Left renal cortex interstitium (tissue), 4 donors: ENCODE data around the gene IL22. TPM values are rescaled to one million over a fixed set of nuclear protein-coding genes. Genes with fewer than 3 reads are reported as not detected.
A peak's percentile ranks its signal among the peaks of the same experiment; 100 is the strongest.
"Not testable (repeated sequence)": the region's sequence is repeated elsewhere in the genome, so short reads cannot be mapped to it uniquely, and the experiment has no call there.

Experiments
- DNase-seq, 4 donors: peaks; one replicate each; pipeline ENCODE4 v3.0.0-alpha.2; 2013; ENCODE audit warnings: low read depth in 4 of 4, low spot score in 2 of 4, missing footprints in 1 of 4
- polyA plus RNA-seq, 4 donors: library from polyadenylated mRNA; unstranded; fragments of 120-200 nt; gene quantifications; one replicate each; pipeline ENCODE4 v1.2.1, GENCODE V29; 2013; ENCODE audit not compliant: insufficient read length in 4 of 4

The IL22 gene
- polyA plus RNA-seq, 4 donors: not detected

DNA sequence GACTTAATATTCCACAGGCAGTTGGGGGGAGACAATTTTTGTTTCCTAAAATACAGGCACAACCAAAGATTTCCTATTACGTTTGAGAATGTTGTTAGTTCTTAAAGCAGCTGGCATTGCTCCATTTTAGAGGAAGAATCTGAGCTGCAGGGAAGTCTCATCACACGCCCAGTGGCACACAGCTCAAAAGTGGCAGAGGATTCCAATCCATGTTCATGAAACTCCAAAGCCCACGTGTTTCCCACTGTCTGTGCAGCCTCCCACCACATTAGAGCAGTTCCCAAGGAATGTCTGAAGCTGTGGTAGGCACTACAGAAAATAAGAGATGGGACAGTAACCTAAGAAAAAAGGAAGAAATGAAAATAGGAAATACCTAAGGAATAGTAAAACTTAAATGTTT is 21.7 kb downstream of the IL22 start:
- DNase-seq: no peak

DNA sequence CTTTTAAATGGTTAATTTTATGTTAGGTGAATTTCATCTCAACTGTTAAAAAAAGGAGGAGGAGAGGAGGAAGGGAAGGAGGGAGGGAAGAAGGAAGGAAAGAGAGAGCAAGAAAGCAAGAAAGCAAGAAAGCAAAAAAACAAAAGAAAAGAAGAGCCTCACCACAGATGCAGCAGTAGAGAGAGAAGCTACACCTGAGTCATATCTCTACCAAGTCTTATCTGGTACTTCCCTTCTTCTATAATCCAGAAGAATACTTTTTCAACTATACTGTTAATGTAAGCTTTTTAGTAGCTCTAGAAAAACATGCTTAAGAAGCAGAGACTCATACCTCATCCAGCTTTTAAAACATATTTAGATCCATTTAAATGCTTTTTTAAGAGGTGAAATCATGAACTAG is 22.2 kb downstream of the IL22 start:
- DNase-seq: no peak

DNA sequence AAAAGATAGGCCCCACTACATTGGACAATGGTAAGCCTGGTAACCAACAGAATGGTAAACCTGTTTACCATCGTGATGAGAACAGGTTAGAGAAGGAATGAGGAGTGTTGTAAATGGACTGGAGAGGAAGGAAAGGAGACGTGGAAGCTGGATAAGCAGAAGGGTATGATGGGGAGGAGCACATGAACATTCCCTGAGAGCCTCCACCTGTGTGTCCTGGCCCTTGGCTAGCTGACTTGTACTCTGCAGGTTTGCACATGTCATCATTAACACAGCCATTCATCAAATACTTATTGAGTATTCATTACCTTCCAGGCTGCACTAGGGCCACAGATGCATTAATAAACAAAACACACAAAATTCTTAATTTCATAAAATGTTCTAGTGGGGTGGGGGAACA is 23.4 kb downstream of the IL22 start:
- no peak for DNase-seq

DNA sequence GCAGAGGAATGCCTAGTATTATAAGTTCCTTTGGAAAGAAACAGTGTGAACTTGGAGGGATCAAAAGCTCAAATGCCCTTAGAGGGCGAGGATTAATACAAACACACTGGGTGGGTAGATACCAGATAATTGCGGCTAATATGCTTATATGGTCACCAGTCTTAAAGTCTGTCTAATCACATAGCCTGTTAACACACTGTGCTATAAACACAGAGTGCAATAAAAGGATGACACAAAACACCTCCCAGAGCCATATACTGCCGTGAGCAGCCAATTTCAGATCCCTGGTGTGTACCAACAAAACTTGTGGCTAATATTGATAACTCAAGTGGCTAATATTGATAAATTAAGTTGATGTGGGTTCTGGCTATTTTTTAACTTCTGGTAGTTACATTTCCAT is 26.0 kb downstream of the IL22 start:
- no peak for DNase-seq

DNA sequence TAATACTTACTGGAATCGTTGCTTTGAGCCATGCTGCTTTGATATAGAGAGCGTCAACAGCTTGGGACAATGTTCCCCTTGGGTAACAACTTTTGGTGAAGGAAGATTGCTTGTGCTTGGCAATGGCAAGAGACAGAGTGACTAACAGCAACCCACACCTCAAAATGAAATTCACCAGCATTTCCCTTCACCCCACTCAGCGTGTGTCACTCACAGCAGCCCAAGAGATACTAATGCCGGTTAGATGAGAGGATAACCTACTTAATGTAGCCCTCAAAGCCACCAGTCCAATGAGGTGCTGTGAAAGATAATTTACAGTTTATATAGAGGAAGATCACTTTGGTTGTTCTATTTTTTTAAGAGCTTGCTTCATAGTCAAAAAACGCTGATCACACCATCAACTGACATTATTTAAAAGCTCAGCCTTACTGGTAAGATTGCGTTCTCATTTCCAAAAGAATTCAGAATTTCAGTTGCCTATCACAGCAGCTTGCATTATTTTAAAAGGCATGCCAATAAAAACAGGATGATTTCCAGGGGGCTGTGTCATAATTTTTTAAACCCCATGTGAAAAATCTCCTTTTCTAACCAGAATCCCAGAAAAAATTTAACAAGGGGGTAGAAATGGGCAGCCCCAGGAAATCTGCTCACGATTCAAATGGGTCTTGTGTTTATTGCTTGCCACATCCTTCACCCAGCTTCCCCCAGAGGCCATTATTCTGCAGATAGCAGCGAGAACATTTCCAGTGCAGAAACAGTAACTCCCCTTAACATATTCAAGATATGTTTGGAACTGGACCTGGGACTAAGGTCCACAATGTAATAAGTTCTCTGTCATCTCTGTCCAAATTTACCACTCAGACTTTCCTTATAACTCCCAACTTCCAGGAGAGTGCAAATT is 27.6 kb downstream of the IL22 start, which contains the start of gene IL26:
IL26 (minus strand) TSS at position 235 of the 901 bp plus-strand sequence; CDS start at position 181, 54 bp downstream.
- no peak for DNase-seq

DNA sequence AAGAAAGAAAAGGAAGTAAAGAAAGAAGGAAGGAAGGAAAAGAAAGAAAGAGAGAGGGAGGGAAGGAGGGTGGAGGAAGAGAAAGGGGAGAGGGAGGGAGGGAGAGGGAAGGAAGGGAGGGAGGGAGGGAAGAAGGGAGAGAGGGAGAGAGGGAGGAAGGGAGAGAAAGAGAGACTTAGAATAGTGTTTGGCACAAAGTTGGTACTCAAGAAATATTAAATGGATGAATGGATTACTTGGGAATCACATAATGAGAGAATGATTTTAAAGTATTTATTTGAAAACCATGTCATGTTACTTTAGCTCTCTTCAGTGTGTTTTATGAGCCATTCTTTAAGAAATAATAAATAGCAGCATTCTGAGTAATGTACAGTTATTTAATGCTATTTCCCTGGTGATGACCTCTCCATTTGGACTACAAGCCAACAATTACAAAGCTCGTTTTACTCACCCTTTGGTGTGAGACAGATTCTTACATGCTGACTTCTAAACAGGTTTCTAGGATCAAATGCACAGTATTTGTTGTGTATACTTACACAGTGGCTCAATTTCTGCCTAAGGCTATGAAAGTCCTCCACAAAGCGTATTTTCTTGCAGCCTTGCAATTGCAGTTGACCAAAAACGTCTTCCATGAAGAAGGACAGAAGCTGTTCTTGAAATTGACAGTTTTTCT is 28.7 kb downstream of the IL22 start:
- DNase-seq: no peak

DNA sequence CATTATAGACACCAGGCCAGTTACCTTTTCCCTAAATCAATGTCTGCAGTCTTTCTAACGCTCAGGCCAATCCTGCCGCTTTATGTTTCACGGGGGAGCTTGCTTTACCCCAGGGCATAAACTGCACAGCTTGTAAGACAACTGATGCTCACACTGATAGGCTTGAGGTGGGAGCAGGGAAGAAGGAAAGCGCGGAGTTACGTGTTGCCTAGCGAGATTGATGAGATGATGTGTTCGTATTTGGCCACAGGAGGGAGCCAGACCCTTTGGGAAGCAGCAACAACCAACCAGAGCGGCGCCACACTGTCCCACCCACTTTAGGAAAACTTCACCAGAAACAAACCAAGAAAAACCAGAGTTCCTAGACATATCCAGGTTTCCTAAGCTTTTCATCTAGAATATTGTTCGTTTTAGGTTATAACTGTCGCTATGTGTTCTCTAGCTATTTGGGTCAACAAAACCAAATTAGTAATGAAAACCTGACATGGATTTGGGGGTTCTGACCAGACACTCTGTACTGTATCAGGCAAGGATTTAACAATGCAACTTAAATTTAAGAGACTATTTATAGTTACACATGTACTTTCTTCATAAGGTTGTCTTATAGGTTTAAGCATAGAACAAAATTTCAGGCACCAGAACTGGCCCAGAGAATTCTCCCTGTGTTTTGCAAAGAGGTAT is 30.2 kb downstream of the IL22 start:
- peak in 3 of 4 donors; percentile 60 to 84 (median 69) for DNase-seq

DNA sequence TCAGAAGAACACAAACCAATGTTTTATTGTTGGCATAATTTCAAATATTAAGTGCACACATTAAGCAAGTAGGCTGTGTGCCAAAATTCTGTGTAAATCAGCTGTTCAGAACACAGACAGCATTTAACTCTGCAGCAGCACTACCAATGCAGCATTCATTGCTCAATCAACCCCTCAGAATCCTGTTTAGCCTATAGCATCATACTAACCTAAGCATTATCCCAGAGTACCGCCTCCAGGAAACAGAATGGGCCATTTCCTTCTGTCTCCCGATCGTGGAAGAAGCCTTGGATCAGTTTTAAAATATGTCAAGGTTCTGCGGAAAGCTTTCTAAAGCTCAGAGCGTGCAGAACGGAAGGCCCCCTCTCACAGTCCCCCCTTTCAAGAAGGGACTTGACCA is 31.1 kb downstream of the IL22 start:
- no peak for DNase-seq

DNA sequence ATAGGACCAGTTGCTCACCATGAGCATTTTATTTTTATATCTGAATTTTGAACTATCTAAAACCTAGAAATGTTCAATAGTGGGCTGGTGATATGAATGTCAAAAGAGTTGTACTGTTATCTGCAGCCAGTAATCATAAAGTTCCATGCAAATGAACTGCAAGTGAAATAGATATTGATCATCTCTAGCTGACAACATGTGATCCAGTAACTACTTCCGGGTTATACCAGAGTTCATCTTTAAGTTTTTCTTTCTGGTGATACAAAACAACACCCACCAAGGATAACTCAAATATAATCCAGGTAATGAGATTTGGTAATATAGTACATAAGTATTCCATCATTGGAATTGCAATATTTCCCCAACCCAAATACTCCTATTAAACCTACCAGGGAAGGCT is 31.9 kb downstream of the IL22 start:
- no peak for DNase-seq

DNA sequence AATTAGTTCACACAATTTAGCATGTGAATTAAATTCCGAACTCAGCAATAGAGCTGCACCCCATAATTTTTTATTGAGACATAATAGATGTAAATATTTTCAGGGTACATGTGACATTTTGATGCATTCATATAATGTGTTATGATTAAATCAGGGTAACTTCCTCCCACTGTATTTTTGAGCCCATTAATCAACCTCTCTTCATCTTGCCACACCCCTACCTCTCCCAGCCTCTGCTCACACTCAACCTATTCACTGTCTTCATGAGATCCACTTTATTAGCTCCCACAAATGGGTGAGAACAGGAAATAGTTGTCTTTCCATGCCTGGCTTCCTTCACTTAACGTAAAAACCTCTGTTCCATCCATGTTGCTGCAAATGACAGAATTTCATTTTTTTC is 42.5 kb downstream of the IL22 start:
- no peak for DNase-seq

DNA sequence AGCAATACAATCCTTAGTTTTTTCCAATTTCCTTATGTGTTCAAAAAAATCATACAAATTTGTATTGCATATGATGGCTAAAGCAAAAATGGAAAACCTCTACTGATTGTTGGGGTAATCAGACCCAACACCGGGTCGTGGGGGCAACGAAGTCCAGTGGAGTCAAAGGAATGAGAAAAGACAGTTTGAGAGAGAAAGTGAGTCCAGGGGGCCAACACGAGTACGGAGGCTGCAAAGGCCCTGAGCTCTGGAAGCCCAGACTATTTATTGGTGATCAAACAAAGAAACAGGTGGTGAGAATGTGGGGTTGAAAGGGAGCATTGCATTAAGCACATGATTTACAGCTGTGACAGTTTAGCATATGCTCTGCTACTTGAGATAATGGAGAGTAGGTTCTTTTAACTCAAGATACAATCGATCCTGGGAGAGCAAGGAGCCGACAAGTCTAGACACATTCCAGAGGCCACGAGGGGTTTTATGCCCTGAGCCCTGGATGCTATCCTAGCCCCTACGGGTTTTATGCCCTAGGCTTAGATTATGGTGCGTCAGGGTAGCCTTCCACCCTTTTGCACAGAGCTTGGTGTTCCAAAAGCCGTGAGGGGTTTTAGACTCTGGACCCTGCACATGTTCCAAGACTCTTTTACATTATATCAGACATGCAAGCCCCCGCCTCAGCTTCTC is 44.2 kb downstream of the IL22 start:
- not testable (repeated sequence) for DNase-seq

DNA sequence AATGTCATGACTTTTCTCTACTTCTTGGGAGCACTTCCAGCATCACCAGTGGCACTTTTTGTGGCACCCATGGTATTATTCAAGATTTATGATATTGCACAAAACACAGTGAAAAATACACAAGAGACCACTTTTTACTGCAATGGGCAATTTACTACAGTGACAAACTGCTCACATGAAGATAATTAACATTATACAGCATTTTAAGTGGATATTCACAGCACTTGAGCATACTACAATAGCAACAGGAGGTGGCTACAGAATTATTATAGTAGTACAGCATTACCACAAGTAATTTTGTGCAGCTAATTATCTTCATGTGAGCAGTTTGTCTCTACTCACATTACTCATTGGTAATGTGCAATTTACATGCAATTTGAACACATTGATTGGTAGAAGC is 46.1 kb downstream of the IL22 start:
- no peak for DNase-seq

DNA sequence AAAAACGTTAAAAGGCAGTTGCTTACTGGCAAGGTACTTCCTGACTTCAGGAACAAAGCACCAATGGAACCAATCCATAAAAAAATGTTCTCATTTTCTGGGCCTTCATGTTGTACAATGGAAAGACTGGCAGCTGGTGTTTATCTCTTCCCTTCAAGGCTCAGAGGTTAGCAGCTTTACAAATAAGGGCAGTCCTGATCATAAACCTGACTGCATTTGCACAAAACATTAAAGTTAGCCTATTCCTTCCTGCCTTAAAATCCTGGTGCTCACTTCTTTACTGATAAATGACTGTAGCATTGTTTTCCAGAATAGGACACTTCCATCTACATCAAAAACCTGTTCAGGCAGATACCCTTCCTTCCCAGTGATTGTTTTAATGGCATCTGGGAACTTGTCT is 47.0 kb downstream of the IL22 start:
- no peak for DNase-seq

DNA sequence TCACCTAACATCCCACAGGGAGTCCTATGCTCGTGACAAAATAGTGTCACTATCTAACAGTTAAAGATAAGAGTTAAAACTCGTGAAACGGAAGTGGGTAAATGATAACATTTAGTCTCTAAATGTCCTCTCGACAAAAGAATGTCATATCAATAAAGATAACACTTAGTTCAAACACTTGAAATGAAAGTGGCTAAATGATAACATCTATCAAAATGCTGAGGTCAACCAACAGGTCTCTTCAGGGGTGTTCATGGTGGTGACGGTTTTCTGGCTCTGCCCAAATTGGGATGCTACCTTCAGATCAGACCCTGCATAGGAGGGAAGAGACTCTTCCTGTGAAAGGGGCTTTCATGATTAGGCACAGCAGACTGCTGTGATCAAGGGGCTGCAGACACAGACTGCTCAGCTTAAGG is 49.9 kb downstream of the IL22 start:
- no peak for DNase-seq

DNA sequence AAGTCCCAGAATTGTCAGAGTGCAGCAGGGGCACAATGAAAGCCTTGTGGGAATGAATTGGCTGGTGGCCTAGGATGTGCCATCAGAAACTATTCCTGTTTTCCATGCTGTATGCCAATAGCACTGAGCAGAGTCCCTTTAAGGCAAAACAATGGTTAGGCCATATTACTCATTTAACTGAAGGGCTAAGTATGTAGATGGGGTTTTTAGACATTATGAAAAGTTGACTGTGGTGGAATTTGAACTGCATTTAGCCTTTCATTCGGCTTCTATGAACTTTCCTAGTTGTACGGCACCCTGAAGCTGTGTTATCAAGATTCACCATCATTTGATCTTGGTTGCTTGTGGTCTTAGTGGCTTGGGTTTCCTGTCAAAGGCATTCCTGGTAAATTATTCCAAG is 52.5 kb downstream of the IL22 start:
- no peak for DNase-seq

DNA sequence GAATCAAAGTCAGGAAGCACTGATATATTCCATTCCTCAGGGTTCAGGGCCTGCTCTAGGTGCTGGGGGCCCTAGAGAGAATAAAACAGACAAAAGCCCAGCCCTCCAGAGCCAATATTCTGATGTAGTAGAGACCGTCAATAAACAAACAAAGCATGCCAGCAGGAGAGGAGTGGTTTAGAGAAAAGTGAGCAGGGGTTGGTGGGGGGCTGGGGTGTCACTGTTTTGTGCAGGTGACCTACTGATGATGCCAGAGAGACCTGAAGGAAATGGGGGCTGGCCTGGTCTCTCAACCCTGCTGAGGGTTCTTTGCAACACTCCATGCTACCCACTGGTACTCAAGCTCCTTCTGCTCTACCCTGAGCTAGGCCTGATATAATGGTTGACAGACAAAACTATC is 54.3 kb downstream of the IL22 start:
- DNase-seq: no peak

DNA sequence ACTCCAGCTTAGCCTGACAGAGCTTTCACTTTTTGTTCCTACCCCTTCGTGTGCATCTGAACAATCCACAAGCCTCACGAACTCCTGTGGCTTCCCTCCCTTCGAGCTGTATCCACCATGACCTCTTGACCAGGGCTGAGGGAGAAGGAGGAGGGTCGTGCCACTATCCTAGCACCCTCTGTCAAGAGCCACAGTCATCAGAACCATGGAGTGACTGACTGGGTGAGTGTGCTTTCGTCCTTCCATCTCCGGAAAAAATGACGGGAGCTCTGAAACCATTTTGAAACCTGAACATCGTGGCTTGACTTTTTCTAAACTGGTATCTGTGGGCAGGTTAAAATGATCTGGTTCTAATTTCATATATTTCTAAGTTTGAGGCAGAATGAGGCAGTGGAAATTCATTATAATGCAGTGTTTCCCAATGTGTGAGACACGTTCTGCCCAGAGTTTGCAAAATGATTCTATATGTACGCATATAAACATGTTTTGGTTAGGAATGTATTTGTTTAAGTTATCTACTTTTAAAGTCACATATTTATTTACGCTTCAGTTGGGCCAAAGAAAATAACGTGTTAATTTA is 54.8 kb downstream of the IL22 start:
- DNase-seq: no peak
